ENCODE measurements around the gene PCDHA8. TPM values are rescaled to one million over a fixed set of nuclear protein-coding genes. Genes with fewer than 3 reads are reported as not detected.

PCDHA8 gene
- total RNA-seq, 1 experiment from 2014 or later, result 0.10 TPM

DNA sequence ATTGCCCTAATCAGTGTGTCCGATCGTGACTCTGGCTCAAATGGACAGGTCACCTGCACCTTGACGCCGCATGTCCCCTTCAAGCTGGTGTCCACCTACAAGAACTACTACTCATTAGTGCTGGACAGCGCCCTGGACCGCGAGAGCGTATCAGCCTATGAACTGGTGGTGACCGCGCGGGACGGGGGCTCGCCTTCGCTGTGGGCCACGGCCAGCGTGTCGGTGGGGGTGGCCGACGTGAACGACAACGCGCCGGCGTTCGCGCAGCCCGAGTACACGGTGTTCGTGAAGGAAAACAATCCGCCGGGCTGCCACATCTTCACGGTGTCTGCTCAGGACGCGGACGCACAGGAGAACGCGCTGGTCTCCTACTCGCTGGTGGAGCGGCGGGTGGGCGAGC is 42.4 kb downstream of the PCDHA8 start:
- in situ Hi-C loops (cut with HindIII; ENCODE audit: low pct_unique_long_range_greater_than_20kb, low sequenced_read_pairs), result no loop called here
- intact Hi-C loops (cut with micrococcal nuclease; ENCODE audit: unreplicated experiment), result no loop called here
- no TSS peak for BruUV-seq (replicated peaks)
- TF ChIP-seq REST (IDR thresholded peaks at IDR 0.05; ENCODE audit: insufficient read depth in 1 of 2, low read depth in 2 of 2, low read length in 1 of 2) (peak in 1 of 2 experiments; percentile 66; a peak in 1 of 4 replicates), CTCF (IDR thresholded peaks at IDR 0.05) (no peak)
- DNase-seq (ENCODE audit: low read depth, low spot score) (no peak), ATAC-seq (no peak)
- H3K27ac ChIP-seq (ENCODE audit: low read length), result no peak overlapping the region
- H3K36me3 ChIP-seq (ENCODE audit: control insufficient read depth, insufficient read depth, low read length), result no peaks in the 10 kb centered on the region; the same call in 1 of the 2 replicates
- H3K27me3 ChIP-seq (ENCODE audit: control insufficient read depth, insufficient read depth, low read length), result no peaks in the 10 kb centered on the region
- H3K4me1 ChIP-seq (ENCODE audit: control insufficient read depth, insufficient read depth, low read length), result no peaks in the 10 kb centered on the region
- no peaks in the 10 kb centered on the region for H3K9me3 ChIP-seq (ENCODE audit: control insufficient read depth, insufficient read depth, low read depth, low read length)
- H3K4me3 ChIP-seq (ENCODE audit: low read depth in 2 of 2, low read length in 2 of 2), result no peak overlapping the region
- CTCF ChIA-PET, result no interaction called here
- POLR2A ChIA-PET, result no interaction called here

- no peak overlapping the region for H3K4me3 ChIP-seq (ENCODE audit: low read depth in 2 of 2, low read length in 2 of 2)
- DNase-seq (ENCODE audit: low read depth, low spot score) (no peak), ATAC-seq (no peak)
- H3K36me3 ChIP-seq (ENCODE audit: control insufficient read depth, insufficient read depth, low read length), result no peaks in the 10 kb centered on the region; the same call in 1 of the 2 replicates
- H3K9me3 ChIP-seq (ENCODE audit: control insufficient read depth, insufficient read depth, low read depth, low read length), result no peaks in the 10 kb centered on the region
- BruUV-seq (replicated peaks), result no TSS peak
- CTCF ChIA-PET, result no interaction called here
- intact Hi-C loops (cut with micrococcal nuclease; ENCODE audit: unreplicated experiment) (no loop called here), in situ Hi-C loops (cut with HindIII; ENCODE audit: low pct_unique_long_range_greater_than_20kb, low sequenced_read_pairs) (no loop called here)
- no peak for TF ChIP-seq CTCF (IDR thresholded peaks at IDR 0.05)
- TF ChIP-seq SIN3A (IDR thresholded peaks at IDR 0.05; ENCODE audit: borderline replicate concordance, insufficient read depth, low read depth, low read length), result no peak
- no peak for TF ChIP-seq POLR2AphosphoS5 (IDR thresholded peaks at IDR 0.05; ENCODE audit: low read depth, low read length)
- TF ChIP-seq REST (IDR thresholded peaks at IDR 0.05; ENCODE audit: insufficient read depth in 1 of 2, low read depth in 2 of 2, low read length in 1 of 2), result no peak
- no peak for TF ChIP-seq TCF7L2 (IDR thresholded peaks at IDR 0.05; ENCODE audit: low read depth, low read length)
- H3K27me3 ChIP-seq (ENCODE audit: control insufficient read depth, insufficient read depth, low read length), result no peaks in the 10 kb centered on the region
- no peaks in the 10 kb centered on the region for H3K4me1 ChIP-seq (ENCODE audit: control insufficient read depth, insufficient read depth, low read length)
- H3K27ac ChIP-seq (ENCODE audit: low read length), result no peak overlapping the region
- POLR2A ChIA-PET, result no interaction called here
Measured at GRCh38 chr5:140883927-140884697, 43.1 kb downstream of the PCDHA8 start.
